Tibial nerve (tissue), 4 donors: ENCODE results near the gene CRYGD. TPM values are rescaled to one million over a fixed set of nuclear protein-coding genes. Genes with fewer than 3 reads are reported as not detected.
"Not testable (repeated sequence)": the region's sequence is repeated elsewhere in the genome, so short reads cannot be mapped to it uniquely, and the experiment has no call there.

Source experiments
- DNase-seq, 2 donors: peaks; one replicate each; pipeline ENCODE4 v3.0.0-alpha.2; 2019; ENCODE audit warnings: low spot score in 2 of 2
- H3K27ac ChIP-seq, 4 donors: fragments of 200-600 bp; sonication (generic) in 3 of 4; one replicate each; pipeline ENCODE4 v1.5.1; 2017 to 2019; ENCODE audit warnings: mild to moderate bottlenecking in 1 of 4
- H3K27me3 ChIP-seq, 2 donors: fragments of 200-600 bp; sonication (generic) in 1 of 2; one replicate each; pipeline versions ENCODE4 v1.5.1 to v1.6.0; 2017 to 2019
- H3K36me3 ChIP-seq, 3 donors: fragments of 200-600 bp; sonication (generic); one replicate each; pipeline ENCODE4 v1.5.1; 2018 to 2019
- H3K4me1 ChIP-seq, 4 donors: fragments of 200-600 bp; sonication (generic) in 3 of 4; one replicate each; pipeline ENCODE4 v1.5.1; 2017 to 2019
- H3K4me3 ChIP-seq, 4 donors: fragments of 200-600 bp; sonication (generic) in 3 of 4; one replicate each; pipeline ENCODE4 v1.5.1; 2017 to 2019; ENCODE audit warnings: mild to moderate bottlenecking in 1 of 4, moderate library complexity in 1 of 4
- H3K9me3 ChIP-seq, 4 donors: fragments of 200-600 bp; sonication (generic) in 3 of 4; one replicate each; pipeline ENCODE4 v1.5.1; 2017 to 2019
- EP300 ChIP-seq, 2 donors: sonication (generic); formaldehyde crosslinking; IDR thresholded peaks; one replicate each; pipeline ENCODE4 v1.6.1; 2017; ENCODE audit warnings: antibody characterized with exemption in 2 of 2, mild to moderate bottlenecking in 1 of 2
- POLR2A ChIP-seq, 2 donors: fragments of 450-650 bp; IDR thresholded peaks; one replicate each; pipeline ENCODE4 v1.6.1; 2017; ENCODE audit warnings: antibody characterized with exemption in 2 of 2, mild to moderate bottlenecking in 2 of 2, moderate library complexity in 2 of 2
- WGBS, 2 donors: methylation state at CpG; one replicate each; pipeline ENCODE4 v1.1.5; 2018; 5-methylcytosine and 5-hydroxymethylcytosine counted together
- total RNA-seq, 4 donors: library from RNA; depleted of rRNA; stranded (reverse); fragments of >200 nt; gene quantifications; one replicate each; pipeline ENCODE4 v1.1.0, GENCODE V29; 2016
- TF ChIP-seq, protein P1 (sequence below), 5 experiments: fragments of 200-600 bp in 3 of 5; fragments of 450-650 bp in 2 of 5; sonication (generic) in 3 of 5; IDR thresholded peaks; one replicate each; pipeline ENCODE4 v1.5.1; 2016 to 2019; ENCODE audit warnings: antibody characterized with exemption in 5 of 5, mild to moderate bottlenecking in 3 of 5, moderate library complexity in 2 of 5

CRYGD gene
- total RNA-seq, 4 donors from 2014 or later, result not detected

DNA sequence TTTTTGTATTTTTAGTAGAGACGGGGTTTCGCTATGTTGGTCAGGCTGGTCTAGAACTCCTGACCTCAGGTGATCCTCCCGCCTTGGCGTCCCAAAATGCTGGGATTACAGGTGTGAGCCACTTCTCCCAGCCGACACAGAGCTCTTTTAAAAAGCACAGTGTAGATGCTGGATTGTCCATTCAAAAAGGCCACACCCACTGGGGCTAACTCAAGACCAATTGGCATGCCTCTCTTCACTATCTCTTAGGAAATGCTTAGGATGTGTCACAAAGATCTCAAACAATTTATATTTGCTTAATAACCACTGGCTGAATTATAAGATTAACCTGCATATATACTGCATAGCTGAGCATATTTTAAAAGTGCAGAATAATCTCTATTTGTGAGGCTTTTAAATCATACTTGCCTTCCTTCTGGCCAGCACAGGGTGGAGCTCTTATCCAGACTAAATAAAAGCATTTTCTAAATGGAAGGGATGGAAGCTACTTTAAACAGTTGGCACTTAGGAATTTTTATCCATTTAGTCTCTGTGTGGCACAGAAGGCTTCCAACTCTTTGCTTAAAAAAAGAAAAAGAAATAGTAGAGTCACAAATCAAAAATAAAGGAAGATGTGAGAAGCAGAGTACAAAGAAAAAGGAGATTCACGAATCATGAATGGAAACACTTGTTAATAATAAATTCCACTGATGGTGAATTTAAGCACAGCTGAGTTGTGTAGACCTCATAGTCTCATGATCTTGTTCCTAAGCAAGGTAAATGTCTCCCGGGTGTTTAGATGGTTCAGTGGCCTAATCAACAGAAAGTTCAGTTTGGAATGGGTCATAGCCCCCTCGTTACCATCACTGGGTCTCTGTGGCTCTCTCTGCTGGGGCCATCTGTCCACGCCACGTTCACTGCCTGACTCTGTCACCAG lies 22.4 kb downstream of the CRYGD start:
- no peak for TF ChIP-seq POLR2A (IDR thresholded peaks at IDR 0.05)
- no peak for TF ChIP-seq EP300 (IDR thresholded peaks at IDR 0.05)
- TF ChIP-seq, protein P1, sequence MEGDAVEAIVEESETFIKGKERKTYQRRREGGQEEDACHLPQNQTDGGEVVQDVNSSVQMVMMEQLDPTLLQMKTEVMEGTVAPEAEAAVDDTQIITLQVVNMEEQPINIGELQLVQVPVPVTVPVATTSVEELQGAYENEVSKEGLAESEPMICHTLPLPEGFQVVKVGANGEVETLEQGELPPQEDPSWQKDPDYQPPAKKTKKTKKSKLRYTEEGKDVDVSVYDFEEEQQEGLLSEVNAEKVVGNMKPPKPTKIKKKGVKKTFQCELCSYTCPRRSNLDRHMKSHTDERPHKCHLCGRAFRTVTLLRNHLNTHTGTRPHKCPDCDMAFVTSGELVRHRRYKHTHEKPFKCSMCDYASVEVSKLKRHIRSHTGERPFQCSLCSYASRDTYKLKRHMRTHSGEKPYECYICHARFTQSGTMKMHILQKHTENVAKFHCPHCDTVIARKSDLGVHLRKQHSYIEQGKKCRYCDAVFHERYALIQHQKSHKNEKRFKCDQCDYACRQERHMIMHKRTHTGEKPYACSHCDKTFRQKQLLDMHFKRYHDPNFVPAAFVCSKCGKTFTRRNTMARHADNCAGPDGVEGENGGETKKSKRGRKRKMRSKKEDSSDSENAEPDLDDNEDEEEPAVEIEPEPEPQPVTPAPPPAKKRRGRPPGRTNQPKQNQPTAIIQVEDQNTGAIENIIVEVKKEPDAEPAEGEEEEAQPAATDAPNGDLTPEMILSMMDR (IDR thresholded peaks at IDR 0.05), result no peak
- no peaks in the 10 kb centered on the region for H3K36me3 ChIP-seq
- no peaks in the 10 kb centered on the region for H3K9me3 ChIP-seq
- H3K27ac ChIP-seq, result no peak overlapping the region
- no peaks in the 10 kb centered on the region for H3K27me3 ChIP-seq
- DNase-seq, result no peak
- WGBS, 2 donors, result 34 to 50% methylated on average over 10 of the region's 10 CpGs
- H3K4me1 ChIP-seq, result no peaks in the 10 kb centered on the region
- H3K4me3 ChIP-seq, result no peak overlapping the region

DNA sequence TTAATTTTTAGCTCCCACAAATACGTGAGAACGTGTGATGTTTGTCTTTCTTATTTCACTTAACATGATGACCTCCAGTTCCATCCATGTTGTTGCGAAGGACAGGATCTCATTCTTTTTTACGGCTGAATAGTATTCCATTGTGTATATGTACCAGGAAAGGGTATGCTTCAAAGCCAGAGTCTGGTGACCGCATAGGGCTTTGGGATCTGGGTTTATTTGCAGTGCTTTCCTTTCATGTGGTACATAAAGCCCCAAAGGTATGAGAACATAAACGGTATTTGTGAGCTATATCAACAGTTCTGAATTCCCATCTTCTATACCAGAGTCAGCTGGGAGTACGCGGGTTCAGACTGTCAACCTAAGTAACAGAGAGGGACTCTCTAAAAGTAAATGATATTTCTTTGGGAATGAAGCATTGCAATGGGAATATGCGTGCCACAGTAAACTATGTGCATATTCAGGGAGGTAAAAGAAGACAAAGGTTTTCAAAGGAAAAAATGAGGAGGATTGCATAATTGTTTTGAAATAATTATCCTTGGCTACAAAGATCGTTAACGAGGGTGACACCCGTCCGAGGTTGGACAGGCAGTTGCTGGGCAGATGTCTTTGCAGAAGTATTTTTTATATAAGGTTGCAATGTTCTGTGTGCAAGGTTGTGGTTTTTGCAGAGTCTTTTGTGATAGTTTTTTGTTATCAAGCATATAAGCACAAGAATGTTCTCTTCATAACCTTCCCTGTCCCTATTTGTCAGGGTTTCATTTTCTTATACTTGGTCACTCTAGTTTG lies 24.4 kb downstream of the CRYGD start:
- 72% methylated on average over 13 of the region's 13 CpGs for WGBS, 2 donors
- Histone ChIP-seq H3K27me3 (no peaks in the 10 kb centered on the region), H3K4me3 (no peak overlapping the region), H3K9me3 (no peaks in the 10 kb centered on the region), H3K36me3 (no peaks in the 10 kb centered on the region), H3K4me1 (no peaks in the 10 kb centered on the region), H3K27ac (no peak overlapping the region)
- TF ChIP-seq EP300 (IDR thresholded peaks at IDR 0.05) (no peak), POLR2A (IDR thresholded peaks at IDR 0.05) (no peak)
- TF ChIP-seq, protein P1 (IDR thresholded peaks at IDR 0.05), result no peak
- DNase-seq, result no peak

DNA sequence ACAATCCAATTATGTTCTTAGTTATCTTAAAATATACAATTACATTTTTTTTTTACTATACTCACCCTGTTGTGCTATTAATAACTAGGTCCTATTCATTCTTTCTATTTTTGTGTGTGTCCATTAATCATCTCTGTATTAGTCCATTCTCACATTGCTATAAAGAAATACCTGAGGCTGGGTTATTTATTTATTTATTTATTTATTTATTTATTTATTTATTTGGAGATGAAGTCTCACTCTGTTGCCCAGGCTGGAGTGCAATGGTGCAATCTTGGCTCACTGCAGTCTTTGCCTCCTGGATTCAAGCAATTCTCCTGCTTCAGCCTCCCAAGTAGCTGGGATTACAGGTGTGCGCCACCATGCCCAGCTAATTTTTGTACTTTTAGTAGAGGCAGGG lies 25.6 kb downstream of the CRYGD start:
- not testable (repeated sequence) for H3K9me3 ChIP-seq, H3K27ac ChIP-seq, H3K4me1 ChIP-seq, H3K4me3 ChIP-seq, H3K27me3 ChIP-seq, H3K36me3 ChIP-seq, DNase-seq
- 90 to 95% methylated on average over 1 of the region's 1 CpG for WGBS, 2 donors

DNA sequence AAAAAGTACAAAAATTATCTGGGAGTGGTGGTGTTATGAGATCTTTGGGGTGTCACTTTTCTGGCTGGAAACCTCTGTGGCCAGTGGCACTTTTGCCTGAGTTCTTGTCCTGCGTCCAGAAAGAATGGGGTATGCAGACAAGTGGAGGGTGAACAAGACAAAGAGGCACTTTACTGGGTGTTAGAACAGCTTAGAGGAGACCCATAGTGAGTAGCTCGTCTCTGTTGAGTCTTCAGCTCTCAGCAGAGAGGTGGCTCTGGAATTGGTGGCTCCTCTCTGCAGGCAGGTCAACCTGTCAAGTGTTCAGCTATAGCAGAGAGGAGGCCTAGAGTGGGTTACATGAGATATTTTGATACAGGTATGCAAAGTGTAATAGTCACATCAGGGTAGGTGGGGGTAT lies 26.1 kb downstream of the CRYGD start:
- Histone ChIP-seq H3K4me3 (no peak overlapping the region), H3K4me1 (no peaks in the 10 kb centered on the region), H3K27ac (no peak overlapping the region), H3K9me3 (no peaks in the 10 kb centered on the region), H3K36me3 (no peaks in the 10 kb centered on the region), H3K27me3 (no peaks in the 10 kb centered on the region)
- WGBS, 2 donors, result 46 to 55% methylated on average over 2 of the region's 2 CpGs
- TF ChIP-seq POLR2A (IDR thresholded peaks at IDR 0.05) (no peak), EP300 (IDR thresholded peaks at IDR 0.05) (no peak)
- TF ChIP-seq, protein P1 (IDR thresholded peaks at IDR 0.05), result no peak
- DNase-seq, result no peak

DNA sequence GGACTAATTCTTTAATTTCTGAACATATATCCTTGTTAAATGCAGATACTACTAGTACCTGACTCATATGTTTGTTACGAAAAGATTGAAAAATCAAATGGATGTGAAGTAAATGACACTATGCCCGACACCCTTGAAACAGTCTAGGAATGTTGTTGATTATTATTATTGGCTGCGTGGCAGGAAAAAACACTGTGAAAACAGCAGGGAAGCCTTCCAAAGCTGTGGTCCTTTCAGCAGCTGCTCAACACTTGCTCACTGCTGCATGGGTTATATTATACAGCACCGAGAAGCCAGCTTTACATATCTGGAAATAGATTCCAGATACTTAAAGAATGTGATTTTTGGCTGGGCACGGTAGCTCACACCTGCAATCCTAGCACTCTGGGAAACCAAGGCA lies 26.5 kb downstream of the CRYGD start:
- Histone ChIP-seq H3K27ac (no peak overlapping the region), H3K27me3 (no peaks in the 10 kb centered on the region), H3K36me3 (no peaks in the 10 kb centered on the region), H3K9me3 (no peaks in the 10 kb centered on the region), H3K4me3 (no peak overlapping the region), H3K4me1 (no peaks in the 10 kb centered on the region)
- 61 to 64% methylated on average over 5 of the region's 5 CpGs for WGBS, 2 donors
- TF ChIP-seq EP300 (IDR thresholded peaks at IDR 0.05), result no peak
- no peak for TF ChIP-seq POLR2A (IDR thresholded peaks at IDR 0.05)
- TF ChIP-seq, protein P1 (IDR thresholded peaks at IDR 0.05), result no peak
- no peak for DNase-seq
